ENCODE data around the gene ACP7. TPM values are rescaled to one million over a fixed set of nuclear protein-coding genes. Genes with fewer than 3 reads are reported as not detected.

Gene ACP7
- total RNA-seq (2022; extraction: Qiagen RNA extraction) = 0.05 to 0.17 TPM in 2 of 5 replicates, not detected in the others

DNA sequence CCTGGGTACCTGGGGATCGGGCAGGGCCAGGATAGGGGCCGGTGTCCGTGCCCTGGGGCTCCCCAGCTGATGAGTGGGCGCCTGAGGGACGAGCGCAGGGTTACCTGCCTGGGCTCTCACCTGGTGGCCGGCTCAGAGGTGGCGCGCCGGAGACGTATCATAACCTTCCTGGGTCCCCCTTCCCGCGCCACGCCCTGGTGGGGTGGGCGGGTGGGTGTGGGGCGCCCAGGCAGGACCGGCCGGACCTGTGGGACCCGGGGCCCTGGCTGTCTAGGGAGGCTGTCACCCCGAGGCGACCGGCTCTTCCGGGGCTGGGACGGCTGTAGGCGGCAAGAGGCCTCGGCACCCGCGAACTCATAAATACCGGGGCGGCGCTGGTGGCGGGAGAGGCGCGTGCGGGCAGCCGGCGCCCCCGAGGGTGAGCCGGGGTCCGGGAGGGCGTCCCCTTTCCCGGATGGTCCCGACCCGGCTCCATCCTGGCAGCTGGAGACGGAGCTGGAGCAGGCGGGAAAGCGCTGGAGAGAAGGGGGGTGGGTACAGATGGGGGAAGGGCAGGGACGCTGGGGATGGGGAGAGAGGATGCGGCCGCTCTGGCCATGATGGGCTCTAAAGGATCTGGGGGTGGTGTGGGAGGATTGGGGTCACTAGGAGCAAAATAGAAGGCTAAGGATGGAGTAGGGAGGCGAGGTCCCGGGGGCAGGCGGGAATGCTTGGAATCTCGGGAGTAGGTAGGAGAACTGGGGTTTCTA lies at the start of gene ACP7:
ACP7 (plus strand) TSS at position 386 of the 749 bp plus-strand sequence. CDS start 902 bp downstream, outside the sequence.

GRCh38 chr19:39125554-39126311 lies 41.6 kb downstream of the ACP7 start, which contains the start of gene PAK4:
TSS of gene PAK4 (plus strand) at chr19:39125786. CDS start at chr19:39169554, 43,768 bp downstream.

Other genes with a start within 250 kb of the ACP7 start
- 317 to 386 TPM (median 357 TPM) in 5 replicates for gene HNRNPL, start 234.4 kb upstream of the ACP7 start, total RNA-seq (2022; extraction: Qiagen RNA extraction)
- 1.9 to 2.7 TPM (median 2.4 TPM) in 5 replicates for gene RINL, start 206.1 kb upstream of the ACP7 start, total RNA-seq (2022; extraction: Qiagen RNA extraction)
- 32.8 to 40.0 TPM (median 37.6 TPM) in 5 replicates for gene SIRT2, start 184.8 kb upstream of the ACP7 start, total RNA-seq (2022; extraction: Qiagen RNA extraction)
- gene NFKBIB, start 184.4 kb upstream of the ACP7 start, total RNA-seq (2022; extraction: Qiagen RNA extraction) = 61.9 to 127 TPM (median 100 TPM) in 5 replicates
- 0.53 to 1.3 TPM (median 1.0 TPM) in 5 replicates for gene CCER2, start 172.2 kb upstream of the ACP7 start, total RNA-seq (2022; extraction: Qiagen RNA extraction)
- 44.7 to 57.3 TPM (median 51.6 TPM) in 5 replicates for gene SARS2, start 153.6 kb upstream of the ACP7 start, total RNA-seq (2022; extraction: Qiagen RNA extraction)
- gene MRPS12, start 153.4 kb upstream of the ACP7 start, total RNA-seq (2022; extraction: Qiagen RNA extraction) = 200 to 304 TPM (median 264 TPM) in 5 replicates
- 59.5 to 82.4 TPM (median 78.3 TPM) in 5 replicates for gene FBXO17, start 108.6 kb upstream of the ACP7 start, total RNA-seq (2022; extraction: Qiagen RNA extraction)
- gene FBXO27, start 51.8 kb upstream of the ACP7 start, total RNA-seq (2022; extraction: Qiagen RNA extraction) = 2.8 to 4.4 TPM (median 3.6 TPM) in 5 replicates
- gene PAK4, start 41.4 kb downstream of the ACP7 start, total RNA-seq (2022; extraction: Qiagen RNA extraction) = 82.2 to 115 TPM (median 108 TPM) in 5 replicates
- 0.81 to 1.6 TPM (median 1.4 TPM) in 5 replicates for gene NCCRP1, start 112.6 kb downstream of the ACP7 start, total RNA-seq (2022; extraction: Qiagen RNA extraction)
- gene SYCN, start 119.9 kb downstream of the ACP7 start, total RNA-seq (2022; extraction: Qiagen RNA extraction) = not detected in 5 replicates
- not detected in 5 replicates for gene IFNL3, start 160.6 kb downstream of the ACP7 start, total RNA-seq (2022; extraction: Qiagen RNA extraction)
- not detected in 5 replicates for gene IFNL4, start 164.5 kb downstream of the ACP7 start, total RNA-seq (2022; extraction: Qiagen RNA extraction)
- not detected in 5 replicates for gene IFNL2, start 184.0 kb downstream of the ACP7 start, total RNA-seq (2022; extraction: Qiagen RNA extraction)
- 0.39 TPM in 1 of 5 replicates, not detected in the others for gene IFNL1, start 212.0 kb downstream of the ACP7 start, total RNA-seq (2022; extraction: Qiagen RNA extraction)
- 5.7 to 11.3 TPM (median 9.7 TPM) in 5 replicates for gene LRFN1, start 236.5 kb downstream of the ACP7 start, total RNA-seq (2022; extraction: Qiagen RNA extraction)

All from A549 treated with Mapracorat at 1 μM for 4 hours (cell line).